ENCODE measurements around the gene C10orf67.
"Not testable (repeated sequence)": the region's sequence is repeated elsewhere in the genome, so short reads cannot be mapped to it uniquely, and the experiment has no call there.

Gene C10orf67

DNA sequence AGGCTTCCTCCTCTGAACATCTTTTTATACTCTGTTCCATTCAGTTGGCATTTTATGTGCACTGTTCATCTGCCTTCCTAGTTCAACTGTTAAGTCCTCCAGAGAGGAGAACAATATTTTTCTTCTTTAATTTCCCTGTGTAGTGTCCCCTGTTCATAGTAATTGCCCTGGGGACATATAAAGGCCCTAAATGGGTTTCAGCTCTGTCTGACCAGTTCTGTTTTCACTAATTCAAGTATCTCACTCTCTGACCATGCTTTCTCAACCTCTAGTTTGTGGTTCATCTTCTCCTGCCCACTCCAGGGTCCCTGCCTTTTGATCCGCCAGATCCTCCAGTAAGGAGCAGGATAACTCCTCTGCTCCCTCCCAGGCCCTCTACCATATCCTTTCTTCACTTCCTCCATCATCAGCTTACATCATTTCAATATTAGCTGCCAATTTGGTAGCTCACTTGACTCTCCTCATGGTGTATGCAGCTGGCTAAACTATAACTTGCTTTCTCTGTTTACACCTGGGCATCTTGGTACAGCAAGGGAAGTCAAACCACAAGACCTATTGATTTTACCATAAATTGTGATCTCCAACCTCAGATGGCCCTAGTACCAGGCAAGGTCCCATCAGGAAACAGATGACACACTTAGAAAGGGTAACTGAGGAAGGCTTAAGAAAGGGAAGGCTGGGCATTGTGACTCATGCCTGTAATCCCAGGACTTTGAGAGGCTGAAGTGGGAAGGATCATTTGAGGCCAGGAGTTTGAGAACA lies 17.7 kb upstream of the C10orf67 start:
- DNase-seq, result no peak

DNA sequence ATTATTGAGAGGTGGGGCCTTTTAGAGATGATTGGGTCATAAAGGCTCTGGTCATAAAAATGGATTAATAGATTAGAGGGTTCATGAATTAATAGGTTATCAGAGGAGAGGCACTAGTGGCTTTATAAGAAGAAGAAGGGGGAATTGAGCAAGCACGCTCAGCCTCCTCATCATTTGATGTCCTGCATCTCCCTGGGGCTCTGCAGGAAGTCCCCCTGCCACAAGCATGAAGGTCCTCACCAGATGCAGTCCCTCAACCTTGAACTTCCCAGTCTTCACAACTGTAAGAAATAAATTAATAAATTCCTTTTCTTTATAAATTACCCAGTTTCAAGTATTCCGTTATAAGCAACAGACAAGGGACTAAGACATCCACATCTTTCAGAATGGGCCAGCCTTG lies 17.1 kb upstream of the C10orf67 start:
- DNase-seq, result no peak

DNA sequence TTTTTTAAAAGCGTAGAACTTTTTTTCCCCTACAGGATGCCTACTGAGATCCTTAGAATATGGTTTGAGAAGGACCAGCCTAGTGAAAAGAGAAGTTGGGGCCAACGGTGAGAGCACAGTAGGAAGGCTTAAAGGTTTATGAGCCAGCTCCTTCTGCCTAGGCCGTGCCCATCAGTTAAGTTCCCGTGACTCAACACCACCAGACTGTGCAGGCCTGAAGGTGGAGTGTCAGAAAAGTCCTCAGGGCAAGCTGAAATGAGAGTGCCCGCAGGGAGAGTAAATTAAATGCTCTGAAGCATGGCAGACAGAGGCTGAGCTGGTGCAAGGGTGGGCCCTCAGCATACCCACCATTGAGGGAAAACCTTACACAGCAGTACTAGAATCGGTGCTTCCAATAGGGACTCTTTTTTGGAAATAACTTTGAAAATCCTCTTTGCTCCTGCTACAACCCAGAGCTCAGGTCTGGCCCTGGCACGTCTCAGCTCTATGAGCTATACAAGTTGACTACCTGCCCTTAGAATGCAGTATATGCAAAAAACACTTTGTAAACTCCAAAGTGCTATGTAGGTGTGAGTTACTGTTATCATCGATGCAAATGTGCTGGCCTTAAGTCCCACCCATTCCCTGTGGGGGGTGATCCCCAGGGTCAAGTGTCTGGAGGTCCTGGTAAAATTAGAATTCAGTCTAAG lies 15.2 kb upstream of the C10orf67 start:
- DNase-seq, result no peak

DNA sequence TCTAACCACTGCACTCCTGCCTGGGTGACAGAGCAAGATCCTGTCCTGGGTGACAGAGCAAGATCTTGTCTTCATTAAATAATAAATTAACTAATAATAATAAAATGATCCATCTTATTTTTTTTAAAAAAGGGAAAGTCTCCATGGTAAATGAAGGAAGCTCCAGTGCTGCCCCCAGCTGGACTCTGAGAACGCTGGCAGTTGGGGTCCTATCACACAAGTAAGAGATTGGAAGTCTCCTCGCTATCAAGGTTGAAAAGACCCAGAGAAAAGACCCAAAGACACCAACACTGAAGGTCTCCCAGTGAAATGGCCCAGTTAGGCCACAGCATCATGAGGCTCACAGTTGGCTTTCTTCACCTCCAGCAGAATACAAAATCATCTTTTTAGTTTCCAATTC lies 13.8 kb upstream of the C10orf67 start:
- DNase-seq, result no peak

DNA sequence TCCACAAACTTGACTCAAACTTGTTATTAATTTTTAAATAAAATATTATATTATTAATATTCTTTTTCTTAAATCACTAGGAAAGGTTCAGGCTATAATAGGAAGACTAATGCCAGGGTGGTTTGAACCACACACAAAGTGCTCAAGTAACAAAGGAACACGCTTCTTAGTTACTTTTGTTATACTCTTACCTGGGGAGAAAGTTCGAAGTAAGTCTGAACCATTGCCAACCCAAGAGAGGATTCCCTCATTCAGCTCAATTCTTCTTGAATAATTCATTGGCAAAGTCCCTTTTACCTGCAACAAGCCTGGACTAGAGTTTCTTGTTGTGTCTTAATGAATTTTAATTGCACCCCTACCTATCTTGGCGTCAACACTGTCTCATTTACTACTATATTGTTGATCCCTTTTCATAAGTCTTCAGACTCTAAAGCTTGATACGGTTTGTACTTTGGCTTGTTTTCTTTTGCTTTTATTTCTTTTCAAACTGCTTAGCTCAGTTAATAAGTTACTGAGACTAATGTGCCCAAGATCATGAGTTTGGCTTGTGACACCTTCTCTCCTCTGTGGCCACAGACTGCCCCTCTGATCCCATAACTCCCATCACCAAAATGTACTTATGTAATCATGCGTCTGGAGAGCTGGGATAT lies 10.2 kb upstream of the C10orf67 start:
- no peak for DNase-seq

DNA sequence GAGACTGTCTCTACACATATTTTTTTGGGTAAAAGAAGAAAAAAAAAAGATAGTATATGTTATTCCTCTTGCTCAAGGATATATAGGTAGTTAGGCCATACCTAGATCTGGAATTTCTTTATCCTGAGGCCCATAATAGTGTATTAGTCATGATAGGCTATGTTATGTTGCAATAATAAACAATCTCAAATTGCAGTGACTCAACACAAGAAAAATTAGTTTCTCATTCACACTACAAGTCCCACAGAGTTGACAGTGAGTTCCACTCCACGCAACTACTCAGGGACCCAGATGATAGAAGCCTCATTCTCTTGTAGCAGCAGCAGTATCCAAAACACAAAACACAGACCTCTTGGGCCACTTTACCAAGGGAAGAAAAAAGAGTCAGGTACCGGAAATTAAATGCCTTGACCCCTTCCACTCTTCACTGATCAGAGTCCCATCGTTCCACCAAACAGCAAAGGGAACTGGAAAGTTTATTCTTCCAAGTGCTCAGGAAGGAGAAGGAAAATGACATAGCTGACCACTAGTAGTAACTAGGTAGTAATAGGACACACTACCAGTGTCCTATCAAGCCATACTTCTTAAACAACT lies 7.4 kb upstream of the C10orf67 start:
- DNase-seq, result no peak

DNA sequence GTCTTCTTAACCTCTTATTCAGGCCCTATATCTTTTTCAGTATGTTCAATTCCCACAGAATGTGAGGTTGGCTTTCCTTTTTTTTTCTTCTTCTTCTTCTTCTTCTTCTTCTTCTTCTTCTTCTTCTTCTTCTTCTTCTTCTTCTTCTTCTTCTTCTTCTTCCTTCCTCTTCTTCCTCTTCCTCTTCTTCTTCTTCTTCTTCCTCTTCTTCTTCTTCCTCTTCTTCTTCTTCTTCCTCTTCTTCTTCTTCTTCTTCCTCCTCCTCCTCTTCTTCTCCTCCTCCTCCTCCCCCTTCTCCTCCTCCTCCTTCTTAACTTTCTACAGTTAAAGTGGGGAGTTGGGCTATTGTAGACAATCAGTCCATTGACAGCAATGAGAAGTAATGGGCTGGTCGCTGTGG lies 6.1 kb upstream of the C10orf67 start:
- not testable (repeated sequence) for DNase-seq

DNA sequence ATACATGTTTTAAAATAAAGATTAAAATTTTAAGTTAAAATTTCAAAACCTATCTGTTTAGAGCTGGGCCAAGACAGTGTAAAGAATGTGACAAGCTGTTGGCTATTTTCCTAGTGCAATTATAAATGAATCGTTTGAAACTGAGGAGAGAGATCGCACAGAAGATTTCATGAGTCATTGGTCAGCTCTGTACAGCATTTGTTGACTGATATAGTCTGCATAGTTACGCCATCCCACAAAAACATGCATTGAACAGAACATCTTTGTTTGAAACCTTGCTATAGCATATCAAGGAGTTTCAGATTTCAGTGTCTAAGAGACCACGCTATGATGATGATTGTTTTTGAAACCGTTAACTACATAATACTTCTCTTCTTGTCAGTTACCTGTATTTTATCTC lies 1.3 kb upstream of the C10orf67 start:
- DNase-seq, result no peak

DNA sequence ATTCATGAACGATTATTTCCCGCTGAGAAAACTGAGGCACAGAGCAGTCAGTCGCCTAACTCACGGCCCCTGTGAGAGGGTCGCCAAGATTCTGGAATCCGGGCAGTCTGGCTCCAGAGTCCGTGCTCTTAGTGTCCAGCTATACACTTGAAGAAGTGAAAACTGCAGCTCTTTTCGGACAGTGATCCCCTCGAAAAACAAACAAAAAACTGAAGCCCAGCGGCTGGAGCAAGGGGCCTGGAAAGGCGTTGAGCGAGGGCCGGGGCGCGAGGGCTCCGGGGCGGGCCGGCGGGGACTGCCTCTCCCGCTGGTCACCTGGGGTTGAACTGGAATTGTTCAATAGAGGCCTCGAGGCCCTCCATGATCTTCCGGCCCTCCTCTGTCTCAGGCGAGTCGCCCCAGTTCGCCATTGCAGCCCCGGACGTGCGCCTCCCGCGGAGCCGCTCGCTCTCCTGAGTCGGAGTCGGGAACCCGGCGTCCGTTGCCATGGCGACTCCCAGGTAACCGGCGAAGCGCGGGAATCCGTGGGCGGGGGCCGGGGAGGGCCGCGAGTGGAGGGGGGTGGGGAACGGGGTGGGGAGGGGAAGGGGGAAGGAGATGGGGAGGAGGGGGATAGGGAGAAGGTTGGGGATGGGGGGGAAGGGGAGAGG lies 881 bp downstream of the C10orf67 start:
- DNase-seq, result peak in 4 of 6 experiments; percentile 12 to 43 (median 24)

DNA sequence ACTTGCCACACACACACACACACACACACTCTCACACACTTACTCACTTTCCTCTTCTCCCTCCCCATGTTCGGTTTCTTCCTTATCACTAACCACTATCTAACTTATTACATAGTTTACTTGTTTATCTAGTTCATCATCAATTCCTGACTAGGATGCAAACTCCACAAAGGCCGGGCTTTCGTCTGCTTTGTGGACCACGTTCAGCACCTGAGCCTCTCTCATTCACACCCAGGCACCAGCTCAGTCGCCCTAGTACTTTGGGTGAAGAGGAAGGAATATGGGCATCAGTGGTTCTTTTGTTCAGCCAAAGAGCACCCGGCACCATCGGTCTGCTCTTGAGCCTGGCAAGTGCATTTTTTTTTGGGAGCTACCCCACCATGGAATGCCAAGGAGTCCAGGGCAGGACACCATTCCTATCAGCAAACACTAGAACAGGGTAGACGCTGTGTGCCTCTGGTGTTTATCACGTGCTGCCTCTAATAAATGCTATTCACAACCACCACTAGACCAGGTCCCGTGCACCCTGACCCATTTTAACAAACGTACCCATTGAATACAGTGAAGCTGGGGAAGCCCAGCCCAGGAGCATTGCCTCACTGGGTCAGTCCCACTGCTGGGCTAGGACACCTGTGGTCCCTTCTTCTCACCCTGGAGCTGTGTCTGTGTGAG lies 2.2 kb downstream of the C10orf67 start:
- DNase-seq, result no peak

DNA sequence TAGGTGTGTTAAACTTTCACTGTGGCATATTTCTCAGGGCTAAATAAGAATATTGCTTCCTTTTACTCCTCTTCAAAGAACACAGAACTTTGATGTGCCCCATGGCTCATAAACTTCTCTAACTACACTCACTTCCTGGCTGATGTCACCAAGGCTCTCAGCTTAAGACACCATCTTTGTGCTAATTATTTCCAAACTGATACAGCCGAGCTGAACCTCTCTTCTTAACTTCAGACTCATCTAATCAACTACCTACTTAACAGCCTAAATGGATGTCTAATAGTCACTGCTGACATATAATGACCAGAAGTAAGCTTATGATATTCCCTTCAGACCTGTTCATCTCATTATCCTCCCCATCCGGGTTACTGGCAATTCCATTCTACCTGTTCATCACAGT lies 3.6 kb downstream of the C10orf67 start:
- DNase-seq, result peak in 2 of 6 experiments; percentile 15 to 24

DNA sequence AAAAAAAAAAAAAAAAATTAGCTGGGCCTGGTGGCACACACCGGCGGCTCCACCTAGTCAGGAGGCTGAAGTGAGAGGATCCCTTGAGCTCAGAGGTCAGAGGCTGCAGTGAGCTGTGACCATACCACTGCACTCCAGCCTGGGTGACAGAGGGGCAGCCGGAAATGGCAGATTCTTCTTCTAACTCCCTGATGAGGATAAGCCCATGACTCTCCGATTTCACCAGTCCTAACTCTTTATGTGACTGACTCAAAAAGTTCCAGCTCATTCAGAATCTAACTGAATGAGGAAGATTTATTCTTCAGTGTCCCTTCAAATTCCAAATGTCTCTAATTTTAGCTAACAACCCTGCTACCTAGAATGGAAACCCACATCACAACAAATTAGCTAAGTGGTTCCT lies 4.2 kb downstream of the C10orf67 start:
- no peak for DNase-seq

DNA sequence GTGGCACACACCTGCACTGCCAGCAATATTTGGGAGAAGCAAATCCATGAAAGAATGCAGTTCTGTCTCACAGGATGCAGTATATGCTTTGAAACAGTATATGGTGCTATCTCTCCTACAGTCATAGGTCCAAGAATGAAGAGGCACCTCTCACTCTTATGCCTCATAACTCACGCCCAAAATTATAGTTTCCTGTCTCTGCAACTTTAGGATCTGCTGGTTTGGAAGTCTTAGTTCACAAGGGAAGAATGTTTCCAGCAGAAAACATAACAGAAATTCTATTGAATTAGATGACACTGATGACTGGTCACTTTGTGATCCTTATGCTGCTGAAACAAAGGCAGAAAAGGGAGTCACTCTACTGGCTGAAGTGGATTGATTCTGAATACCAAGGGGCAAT lies 5.7 kb downstream of the C10orf67 start:
- DNase-seq, result no peak

DNA sequence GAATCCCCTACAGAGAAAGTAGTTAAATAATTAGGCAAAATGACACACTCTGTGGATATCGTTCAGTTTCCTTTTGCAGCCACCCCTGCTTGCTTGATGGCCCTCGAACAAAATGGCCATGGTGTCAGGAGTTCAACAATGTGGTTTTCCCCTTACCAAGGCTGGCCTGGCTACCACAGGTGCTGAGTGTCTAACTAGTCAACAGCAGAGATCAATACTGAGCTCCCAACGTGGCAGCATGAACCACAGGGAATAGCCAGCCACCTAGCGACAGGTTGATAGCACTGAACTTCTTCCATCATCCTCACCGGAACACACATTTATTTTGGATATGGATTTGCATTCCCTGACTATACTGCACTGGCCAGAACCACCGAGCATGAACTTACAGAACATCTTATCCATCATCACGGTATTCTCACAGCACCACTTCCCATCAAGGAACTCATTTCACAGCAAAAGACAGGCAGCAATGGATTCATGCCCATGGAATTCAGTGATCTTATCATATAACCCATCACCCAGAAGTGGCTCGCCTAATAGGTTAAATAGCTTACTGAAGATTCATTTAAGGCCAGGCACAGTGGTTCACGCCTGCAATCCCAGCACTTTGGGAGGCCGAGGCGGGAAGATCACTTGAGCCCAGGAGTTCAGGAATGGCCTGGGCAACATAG lies 6.3 kb downstream of the C10orf67 start:
- DNase-seq, result no peak

DNA sequence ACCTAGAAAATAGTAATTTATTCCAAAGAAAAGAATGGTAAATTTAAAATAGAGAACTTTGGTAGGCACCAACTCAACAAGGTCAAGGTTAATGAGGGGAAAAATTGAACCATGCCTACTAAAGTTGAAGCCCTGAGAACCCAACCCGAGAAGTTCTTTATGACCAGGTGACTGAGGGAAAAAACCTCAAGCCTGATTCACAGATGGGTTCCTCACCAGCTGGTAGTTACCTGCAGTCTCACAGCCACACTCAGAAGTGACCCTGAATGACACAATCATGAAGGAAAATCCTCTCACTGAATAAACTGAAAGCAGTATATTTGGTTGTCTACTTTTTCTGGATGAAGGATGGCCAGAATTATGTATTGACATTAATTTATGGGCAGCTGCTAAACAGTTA lies 7.0 kb downstream of the C10orf67 start:
- no peak for DNase-seq

DNA sequence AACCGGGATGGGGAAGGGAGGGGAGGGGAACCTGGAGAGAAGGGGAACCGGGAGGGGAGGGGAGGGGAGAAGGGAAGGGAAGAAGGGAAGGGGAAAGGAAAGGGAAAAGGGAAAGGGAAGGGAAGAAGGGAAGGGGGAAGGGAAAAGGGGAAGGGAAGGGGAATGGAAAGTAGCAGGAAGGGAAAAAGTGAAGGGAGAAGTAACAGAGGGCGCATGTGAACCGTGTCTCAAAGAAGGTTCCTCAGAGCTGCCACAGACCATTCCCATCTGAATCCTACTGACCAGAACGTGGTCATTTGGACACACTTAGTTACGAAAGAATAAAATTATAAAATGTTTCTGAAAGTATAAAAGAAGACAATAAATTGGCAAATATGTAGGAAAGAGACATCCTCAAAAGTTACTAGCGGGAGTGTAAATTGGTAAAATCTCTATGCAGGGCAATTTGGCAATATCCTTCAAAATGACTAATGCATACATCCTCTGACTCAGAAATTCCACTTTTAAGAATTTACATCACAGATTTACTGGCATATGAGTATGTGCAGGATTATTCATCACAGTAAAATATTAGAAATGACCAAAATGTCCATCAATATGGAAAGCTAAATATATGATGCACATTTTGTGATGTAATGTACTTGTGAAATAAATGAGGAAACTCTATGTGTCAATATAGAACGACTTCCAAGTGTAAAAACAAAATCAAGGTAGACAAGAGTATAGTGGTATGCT lies 12.9 kb downstream of the C10orf67 start:
- no peak for DNase-seq

DNA sequence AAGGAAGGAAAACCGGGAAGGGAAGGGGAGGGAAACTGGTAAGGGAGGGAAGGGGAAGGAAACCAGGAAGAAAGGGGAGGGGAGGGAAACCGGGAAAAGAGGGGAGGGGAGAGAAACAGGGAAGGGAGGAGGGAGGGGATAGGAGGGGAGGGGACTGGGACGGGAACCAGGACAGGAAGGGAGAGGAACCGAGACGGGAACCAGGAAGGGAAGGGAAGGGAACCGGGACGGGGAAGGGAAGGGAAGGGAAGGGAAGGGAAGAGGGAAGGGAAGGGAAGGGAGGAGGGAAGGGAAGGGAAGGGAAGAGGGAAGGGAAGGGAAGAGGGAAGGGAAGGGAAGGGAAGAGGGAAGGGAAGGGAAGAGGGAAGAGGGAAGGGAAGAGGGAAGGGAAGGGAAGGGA lies 13.6 kb downstream of the C10orf67 start:
- no peak for DNase-seq

DNA sequence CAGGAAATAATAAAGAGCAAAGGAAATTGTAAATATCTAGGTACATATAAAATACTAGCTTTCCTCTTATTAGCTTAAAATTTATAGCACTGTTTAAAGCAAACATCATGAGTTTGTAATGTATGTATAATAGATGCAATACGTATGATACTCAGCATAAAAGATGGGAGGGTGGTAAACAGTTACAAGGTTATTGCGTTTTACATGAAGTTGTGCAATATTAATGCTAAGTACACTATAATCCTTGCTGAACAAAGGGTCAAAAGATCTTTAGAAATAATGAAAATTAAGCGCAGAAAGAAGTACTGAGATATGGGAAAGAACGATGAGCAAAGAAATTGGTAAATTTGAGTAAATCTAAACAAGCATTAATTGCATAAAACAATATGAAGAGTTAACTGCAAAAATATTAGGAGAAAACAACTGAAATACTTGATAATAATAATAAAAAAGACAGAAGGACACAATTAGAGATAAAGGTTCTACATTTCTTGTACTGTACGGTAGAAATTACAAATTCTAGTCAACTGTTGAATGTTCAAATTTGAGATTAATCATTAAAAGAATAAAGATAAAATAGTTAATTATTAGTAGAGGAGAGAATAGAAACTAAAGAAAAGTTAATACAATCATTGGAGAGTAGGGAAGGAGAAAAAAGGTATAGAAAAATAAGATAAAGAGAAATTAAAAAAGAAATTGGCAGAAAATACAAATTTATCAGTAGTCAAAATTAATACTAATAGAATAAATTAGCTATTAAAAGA lies 17.9 kb downstream of the C10orf67 start:
- DNase-seq, result no peak

DNA sequence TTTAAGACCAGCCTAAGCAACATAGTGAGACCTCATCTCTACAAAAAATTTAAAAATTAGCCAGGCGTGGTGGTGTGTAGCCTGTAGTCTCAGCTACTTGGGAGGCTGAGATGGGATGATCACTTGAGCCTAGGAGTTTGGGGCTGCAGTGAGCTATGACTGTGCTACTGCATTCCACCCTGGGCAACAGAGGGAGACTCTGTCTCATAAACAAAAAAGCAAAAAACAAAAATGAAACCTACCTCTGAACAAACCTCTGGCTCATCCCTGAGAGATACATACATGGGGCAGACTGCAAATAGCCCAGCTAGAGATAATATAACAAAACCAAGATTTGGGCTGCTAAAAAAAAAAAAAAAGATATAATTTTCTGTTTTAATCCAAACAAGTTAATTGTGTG lies 19.5 kb downstream of the C10orf67 start:
- no peak for DNase-seq

DNA sequence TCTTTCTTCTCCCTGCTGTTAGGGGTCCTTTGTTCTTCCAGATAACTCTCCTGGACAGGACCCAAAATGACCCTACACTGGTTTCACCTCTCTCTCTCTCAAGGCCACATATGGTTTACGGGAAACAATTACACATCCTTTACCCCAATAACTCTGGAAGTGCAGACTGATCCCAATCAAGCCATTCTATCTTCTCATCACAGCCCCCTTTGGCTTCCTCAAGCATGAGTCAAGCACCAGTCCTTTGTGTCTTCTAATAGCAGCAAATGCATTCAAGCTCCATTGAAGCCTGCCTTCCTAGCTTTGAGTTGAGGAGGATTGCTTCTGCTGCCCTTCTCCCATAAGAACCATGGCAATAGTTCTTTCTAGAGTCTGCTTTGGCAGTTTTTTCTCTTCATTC lies 20.2 kb downstream of the C10orf67 start:
- DNase-seq, result no peak

DNA sequence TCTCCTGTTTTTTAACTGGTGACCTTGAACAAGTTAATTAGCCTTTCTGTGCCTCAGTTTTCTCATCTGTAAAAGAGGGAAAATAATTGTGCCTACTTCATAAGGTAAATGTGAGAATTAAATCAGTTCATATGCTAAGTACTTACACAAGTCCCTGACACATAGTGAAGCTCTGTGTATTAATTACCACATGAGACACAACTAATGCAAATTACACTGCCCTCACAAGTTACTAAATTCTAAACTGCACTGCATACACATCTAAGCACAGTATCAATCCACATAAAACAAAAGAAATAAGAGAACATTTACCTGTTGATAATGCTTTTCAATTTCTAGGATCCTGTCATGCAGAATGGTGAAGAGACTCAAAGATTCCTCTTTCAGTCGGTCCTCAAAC lies 22.5 kb downstream of the C10orf67 start:
- DNase-seq, result no peak

Data from stimulated activated naive CD4-positive, alpha-beta T cell (primary cell).